GM19193 (cell line): Measurements from ENCODE around the gene LCE1E.

ENCODE experiments used
- POLR2A ChIP-seq: IDR thresholded peaks from 4 replicates; pipeline ENCODE4 v1.6.1; 2011; ENCODE audit not compliant: insufficient read depth, insufficient read length; ENCODE audit errors: extremely low read depth

The LCE1E gene

DNA sequence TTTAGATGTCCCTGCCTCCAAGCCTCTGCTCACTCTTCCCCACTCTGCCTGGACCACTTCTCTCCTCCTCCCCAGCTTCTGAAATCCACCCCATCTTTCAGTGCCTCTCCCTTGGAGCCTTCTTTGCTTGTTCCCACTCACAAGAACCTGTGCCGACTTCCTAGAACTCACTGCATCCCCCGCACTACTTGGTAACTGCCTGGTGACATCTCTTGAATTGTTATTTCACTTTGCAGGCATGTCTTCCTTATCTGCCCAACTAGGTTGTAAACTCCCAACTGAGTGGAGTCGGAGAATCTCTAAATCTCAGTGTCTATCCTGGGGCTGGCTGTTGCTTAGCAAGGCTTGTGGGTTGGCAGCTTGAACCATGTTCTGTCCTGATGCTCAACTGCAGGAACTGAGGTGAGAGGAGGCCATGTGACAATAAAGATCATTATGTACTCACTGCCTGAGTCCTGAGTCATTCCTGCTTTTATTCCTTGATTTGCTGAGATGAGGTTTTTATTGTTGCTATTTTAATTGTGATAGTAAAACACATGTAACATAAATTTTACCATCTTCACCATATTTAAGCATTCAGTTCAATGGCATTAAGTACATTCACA, 24.3 kb upstream of the LCE1E start:
- no peak for TF ChIP-seq POLR2A

DNA sequence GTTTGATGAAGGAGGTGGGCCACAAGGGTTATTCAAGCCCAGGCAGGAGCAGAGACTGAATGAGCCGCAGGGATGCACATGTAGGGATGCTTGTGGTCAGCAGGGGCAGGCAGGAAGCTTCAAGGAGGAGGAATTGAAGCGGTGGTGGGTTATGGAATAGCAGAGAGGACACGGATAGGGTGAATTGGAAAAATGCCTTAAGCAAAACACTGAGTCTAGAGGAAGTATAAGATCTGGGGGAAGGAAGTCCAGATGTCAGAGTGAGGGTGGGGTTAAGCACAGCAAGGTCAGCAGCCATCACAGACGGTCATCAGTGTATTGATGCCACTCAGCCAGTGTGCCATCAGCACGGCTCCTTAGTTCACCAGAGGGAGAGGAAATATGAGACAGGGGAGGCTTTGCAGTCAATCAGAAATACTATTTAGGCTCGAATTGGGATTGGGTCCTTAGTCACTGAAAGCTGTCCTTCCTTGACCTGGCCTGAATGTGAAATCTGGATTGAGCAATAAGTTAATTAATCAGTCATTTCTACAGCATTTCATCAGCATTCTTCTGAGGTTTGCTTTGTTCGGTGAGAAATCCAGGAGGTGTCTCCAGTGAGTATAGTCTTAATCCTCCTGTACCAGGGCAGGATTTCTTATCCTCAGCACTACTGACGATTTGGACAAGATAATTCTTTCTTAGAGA, 17.1 kb upstream of the LCE1E start:
- TF ChIP-seq POLR2A: no peak

DNA sequence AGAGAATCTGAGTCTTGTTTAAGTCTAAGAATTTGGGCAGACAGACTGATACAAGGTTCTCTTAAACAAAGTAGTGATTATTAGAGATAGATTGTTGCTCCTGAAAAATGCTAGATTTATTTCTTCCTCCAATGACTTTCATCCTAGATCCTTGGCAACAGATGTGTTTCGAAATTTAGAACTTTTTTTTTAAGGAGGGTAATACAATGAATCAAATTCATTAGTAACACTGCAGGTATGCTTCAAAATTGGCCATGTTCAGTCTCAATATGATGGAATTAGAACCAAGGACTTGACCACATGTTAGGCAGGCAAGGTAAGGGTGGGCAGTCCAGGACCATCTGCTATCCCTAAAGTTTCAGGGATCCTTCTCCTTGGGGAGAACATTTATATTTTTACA, 15.6 kb upstream of the LCE1E start:
- no peak for TF ChIP-seq POLR2A

DNA sequence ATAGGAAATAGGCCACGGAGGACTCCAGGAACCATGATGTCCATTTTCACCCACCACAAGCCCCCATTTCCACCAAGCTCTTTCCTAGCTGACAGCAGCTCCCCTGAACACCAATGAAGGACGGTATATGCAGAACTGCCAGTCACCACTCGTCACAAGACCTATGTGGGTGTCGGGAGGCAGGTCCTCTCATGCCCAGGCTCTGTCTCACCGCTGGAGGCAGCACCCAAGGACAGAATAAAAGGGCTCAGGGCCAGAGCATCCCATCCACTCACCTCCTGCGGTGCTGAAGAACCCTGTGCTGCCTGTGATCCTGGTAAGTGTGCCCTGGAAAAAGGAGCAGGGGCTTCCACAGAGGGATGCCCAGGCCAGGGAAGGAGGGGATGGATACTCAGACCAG, 11.2 kb upstream of the LCE1E start, which contains the start of gene LCE1F:
Gene LCE1F (plus strand): TSS at position 266 of the 400 bp plus-strand sequence. CDS start 1,232 bp downstream, outside the sequence.
- TF ChIP-seq POLR2A: no peak

DNA sequence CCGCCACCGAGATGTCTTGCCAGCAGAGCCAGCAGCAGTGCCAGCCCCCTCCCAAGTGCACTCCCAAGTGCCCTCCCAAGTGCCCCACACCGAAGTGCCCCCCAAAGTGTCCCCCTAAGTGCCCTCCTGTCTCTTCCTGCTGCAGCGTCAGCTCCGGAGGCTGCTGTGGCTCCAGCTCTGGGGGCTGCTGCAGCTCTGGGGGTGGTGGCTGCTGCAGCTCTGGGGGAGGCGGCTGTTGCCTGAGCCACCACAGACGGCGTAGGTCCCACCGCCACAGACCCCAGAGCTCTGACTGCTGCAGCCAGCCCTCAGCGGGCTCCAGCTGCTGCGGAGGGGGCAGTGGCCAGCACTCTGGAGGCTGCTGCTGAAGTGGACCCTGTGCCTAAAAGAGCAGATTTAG, 9.7 kb upstream of the LCE1E start:
- TF ChIP-seq POLR2A: no peak

DNA sequence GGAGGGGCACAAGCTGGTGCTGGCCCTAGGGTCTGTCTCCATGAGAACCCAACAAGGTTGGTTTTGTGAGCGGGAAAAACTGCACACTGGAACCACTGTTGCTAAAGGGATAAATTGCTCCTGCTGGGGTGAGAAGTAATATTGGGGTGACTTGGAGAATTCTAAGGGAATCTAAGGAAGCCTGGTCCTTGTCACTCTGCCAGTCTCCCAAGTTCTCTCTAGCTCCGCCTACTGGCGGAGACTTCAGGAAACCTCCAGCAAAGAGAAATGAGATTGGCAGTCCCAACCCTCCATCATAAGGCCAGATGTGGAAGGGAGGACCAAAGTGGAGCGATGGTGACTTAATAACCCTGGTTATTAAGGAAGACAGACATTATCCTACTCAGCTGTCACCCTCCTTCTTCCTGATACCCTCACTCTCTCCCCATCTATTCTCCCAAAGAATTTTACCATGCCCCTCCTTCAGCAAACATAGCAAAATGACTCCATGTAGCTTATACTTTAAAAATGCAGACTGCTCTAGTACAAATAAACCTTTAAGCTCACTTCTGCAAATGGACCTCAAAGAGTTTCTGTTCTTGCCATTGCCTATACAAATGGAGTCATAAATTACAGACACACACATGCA, 8.4 kb upstream of the LCE1E start:
- TF ChIP-seq POLR2A: no peak

DNA sequence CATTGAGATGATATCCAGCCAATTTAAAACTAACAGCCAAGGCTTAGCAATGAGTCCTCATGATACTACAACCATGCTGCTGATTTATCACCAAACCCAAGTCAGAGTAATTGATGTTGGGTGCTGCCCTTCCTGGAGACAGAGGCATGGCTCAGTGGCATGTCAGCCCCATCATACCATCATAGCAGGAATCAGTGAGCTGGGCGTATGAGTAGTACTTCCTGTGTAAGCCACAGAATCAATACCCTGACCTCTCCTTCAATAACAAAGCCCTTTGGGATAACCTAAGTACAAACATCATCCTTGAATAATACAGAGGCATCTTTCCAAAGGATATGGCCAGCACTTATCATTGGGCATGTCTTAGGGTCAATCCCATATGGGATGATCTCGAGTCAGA, 3.0 kb upstream of the LCE1E start:
- no peak for TF ChIP-seq POLR2A

DNA sequence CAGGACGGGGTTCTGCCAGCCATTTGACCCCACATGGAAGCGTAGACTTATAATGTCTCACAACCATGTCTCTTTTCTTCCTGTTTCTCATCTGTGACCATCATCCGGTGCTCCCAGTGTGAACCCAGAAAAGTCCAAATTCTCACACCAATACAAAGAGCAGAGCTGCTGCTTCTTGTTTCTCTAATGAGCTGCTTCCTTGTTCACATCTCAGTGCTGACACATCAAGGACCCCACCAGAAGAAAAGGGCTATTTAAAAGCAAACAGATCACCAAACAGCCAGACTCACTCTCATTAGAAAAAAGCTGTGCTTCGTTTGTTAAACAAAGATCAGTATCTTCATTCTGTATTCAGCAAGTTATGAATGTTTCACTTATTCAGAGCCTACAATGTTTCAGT, 9.6 kb downstream of the LCE1E start:
- no peak for TF ChIP-seq POLR2A

DNA sequence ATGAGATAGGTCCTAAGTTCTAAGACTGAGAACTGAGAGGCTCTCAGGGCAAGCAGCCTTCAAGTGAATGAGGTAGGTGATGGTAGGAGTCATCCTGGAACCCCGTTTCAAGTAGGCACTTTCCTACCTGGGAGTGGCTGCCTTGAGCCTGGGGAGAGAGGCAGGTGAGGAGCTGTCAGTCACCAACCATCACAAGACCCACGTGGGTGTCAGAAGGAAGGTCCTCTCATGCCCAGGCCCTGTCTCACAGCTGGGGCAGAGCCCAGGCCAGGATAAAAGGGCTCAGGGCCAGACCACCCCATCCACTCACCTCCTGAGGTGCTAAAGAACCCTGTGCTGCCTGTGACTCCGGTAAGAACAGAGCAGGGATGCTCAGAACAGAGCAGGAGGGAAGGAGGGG, 10.4 kb downstream of the LCE1E start, which contains the start of gene LCE1D:
Gene LCE1D (plus strand): TSS at position 301 of the 400 bp plus-strand sequence. CDS start 1,074 bp downstream, outside the sequence.
- TF ChIP-seq POLR2A: no peak

DNA sequence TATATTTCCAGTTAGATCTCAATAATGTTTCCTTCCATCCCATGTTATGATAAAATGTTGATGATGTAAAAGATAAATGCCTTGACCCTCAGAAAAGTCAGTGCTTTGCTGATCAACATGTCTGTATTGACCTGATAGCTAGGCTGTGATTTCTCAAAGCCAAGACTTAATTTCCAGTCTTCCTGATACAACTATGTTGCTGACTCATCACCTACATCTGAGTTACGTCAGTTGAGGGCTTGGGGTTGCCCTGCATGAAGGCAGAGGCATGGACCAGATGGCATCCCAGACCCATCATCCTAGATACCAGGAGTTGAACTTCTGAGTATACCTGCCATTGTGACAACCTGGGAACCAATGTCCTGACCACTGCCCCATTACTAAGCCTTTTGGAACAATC, 15.3 kb downstream of the LCE1E start:
- TF ChIP-seq POLR2A: no peak

DNA sequence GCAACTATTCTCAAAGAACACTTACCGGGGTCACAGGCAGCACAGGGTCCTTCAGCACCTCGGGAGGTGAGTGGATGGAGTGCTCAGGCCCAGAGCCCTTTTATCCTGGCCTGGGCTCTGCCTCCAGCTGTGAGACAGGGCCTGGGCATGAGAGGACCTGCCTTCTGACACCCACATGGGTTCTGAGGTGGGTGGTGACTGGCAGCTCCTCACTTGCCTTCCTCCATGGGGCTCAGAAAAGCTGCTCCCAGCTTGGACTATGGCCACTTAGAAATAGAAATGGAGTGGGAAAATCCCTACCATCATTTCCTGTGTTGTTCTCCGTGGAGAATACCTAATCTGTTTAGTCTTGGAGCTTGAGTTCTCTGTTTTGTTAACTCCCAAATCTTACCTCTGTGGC, 20.5 kb downstream of the LCE1E start, which contains the start of gene LCE1C:
Gene LCE1C (minus strand): TSS at position 76 of the 400 bp plus-strand sequence. CDS start 1,173 bp downstream, outside the sequence.
- TF ChIP-seq POLR2A: no peak

DNA sequence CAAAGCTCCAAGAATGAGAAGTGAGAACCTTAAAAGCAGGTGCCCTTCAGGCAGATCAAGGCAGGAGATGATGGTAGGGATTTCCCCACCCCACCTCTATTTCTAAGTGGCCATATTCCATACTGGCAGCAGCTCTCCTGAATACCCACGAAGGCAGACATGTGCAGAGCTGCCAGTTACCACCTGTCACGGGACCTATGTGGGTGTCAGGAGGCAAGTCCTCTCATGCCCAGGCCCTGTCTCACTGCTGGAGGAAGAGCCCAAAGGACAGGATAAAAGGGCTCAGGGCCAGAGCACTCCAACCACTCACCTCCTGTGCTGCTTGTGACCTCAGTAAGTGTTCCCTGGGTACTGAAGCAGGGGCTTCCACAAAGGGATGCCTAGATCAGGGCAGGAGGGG, 25.0 kb downstream of the LCE1E start:
- no peak for TF ChIP-seq POLR2A

DNA sequence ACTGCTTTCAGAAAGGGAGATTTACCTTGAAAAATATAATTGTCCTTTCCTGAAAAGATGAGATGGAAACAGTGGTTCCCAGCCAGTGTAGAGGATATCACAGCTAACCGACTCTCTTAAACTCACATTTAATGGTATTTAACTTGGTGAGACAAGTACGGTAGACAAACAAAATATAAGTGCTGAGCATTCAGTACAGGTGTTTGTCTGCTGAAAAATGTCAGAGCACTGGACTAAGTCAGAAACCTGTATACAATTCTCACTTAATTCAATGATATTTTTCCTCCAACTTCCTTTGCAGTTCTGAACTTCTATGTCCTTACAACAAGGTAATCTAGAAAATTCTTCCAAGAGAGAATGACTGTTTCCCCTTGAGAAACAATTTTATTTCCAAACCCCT, 25.6 kb downstream of the LCE1E start, which contains the start of gene LCE1B:
Gene LCE1B (plus strand): TSS at position 301 of the 400 bp plus-strand sequence. CDS start 476 bp downstream, outside the sequence.
- TF ChIP-seq POLR2A: no peak

DNA sequence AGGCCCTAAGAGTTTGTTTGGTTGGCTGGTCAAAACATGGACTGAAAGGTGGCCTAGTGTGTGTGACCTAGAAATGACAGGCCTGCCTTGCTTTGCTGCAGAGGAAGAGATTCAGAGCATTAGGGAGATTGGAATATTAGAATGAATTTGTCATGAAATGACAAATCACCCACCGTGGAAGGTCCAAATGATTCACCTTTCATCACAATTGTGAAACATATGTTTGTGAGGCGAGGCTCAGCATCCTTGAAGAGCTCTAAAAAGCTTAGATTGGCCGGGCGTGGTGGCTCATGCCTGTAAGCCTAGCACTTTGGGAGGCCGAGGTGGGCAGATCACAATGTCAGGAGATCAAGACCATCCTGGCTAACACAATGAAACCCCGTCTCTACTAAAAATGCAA, 31.3 kb downstream of the LCE1E start:
- TF ChIP-seq POLR2A: no peak

DNA sequence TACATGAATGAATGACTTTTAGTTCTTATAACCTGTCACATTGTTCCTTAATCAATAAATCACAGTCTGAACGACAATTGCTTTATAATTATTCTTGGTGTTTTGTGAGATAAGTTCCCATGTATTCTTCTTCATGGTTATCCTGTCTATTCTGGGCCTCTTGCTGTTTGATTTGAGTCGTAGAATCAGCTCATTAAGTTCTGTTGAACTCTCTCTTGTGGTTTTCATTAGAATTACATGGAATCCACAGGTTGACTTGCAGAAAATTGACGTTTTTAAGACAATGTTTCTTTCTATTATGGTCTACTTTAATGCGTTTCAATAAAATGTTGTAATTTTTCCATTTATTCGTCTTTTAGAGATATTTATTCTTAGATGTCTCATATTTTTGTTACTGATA, 37.2 kb downstream of the LCE1E start:
- TF ChIP-seq POLR2A: no peak

DNA sequence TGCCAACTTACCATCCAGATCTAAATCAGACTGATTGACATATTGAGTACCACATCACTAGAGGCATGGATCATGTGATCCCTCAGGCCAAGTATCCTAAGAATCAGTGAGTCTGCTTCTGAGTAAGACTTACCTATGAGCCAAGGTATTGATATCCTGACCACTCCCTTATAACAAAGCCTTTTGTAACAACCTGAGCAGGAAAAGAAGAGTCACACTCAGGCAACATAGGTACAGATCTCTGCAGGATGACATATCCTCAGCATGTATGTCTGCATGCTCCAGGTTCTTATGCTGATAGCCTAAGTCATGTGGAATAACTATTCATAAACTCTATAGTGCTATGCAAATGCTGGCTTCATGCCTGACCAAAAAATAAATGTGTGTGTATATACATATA, 38.9 kb downstream of the LCE1E start:
- no peak for TF ChIP-seq POLR2A
